ENCODE measurements around the gene HTR1D. TPM values are rescaled to one million over a fixed set of nuclear protein-coding genes. Genes with fewer than 3 reads are reported as not detected.
"Not testable (repeated sequence)": the region's sequence is repeated elsewhere in the genome, so short reads cannot be mapped to it uniquely, and the experiment has no call there.

HTR1D gene
- total RNA-seq, 3 donors from 2014 or later (not counting 1 experiment from before 2014, with no cell fraction given) = not detected

DNA sequence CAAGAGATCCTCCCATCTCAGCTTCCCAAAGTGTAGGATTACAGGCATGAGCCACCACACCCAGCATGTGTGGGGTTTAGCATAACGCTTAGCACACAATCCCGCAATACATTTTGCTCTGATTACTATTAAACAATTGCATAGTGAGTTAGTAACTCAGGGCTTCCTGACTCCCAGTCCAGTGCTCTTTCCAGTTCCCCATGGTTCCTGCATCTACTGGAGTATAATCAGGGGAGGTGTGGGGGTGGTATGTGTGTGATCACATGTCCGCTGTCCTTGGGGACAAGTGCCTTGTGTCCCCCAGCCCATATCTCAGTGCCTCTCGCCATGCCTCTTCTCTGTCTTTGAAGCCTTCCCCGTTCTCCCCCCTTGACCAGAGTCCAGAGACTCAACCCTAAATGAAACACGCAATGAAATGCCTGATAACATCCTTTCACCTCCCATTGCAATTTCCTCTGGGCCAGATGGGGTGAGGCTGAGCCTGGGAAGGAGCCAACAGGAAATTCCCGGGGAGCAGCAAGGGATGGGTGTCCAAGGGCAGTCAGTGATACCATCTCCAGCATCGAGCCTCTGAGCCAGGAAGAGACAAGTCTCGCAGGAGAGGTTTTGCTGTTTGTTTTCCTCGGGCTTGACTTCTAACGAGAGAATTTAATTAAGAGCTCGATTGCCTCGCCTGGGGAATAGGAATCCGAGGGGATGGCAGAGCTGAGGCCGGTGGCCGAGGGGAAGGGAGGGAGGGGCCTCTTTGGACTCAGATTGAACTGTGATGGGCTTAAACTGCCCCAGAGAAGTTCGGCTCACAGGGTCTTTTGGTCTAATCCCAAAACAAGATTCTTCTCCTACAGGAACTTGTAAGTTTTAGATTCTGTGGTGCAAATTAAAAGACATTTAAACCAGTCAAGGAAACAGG lies 7.7 kb upstream of the HTR1D start:
- peaks cover 20 to 21% of the 10 kb centered on the region in 2 donors for H3K27me3 Mint-ChIP-seq (ENCODE audit: low read depth in 2 of 2)
- WGBS (ENCODE audit: insufficient coverage) = 62% methylated on average over 17 of the region's 17 CpGs

DNA sequence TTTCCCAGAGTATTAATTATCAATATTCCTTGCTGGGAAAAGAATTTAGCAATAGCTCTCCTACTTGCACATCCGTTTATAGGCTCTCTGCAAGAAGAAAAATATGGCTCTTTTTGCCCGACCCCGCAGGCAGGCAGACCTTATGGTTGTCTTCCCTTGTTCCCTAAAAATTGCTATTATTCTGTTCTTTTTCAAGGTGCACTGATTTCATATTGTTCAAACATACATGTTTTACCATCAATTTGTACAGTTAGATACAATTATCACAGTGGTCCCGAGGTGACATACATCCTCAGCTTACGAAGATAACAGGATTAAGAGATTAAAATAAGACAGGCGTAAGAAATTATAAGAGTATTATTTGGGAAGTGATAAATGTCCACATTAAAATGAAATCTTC lies 6.7 kb upstream of the HTR1D start:
- H3K4me3 ChIP-seq (ENCODE audit: low read length); H3K4me1 ChIP-seq (ENCODE audit: control insufficient read depth, insufficient read depth, low read length); H3K27me3 ChIP-seq (ENCODE audit: control insufficient read depth, insufficient read depth, low read length); H3K9me3 Mint-ChIP-seq; H3K36me3 ChIP-seq (ENCODE audit: control insufficient read depth, insufficient read depth, low read length); H3K36me3 Mint-ChIP-seq; ATAC-seq; DNase-seq; intact Hi-C loops (cut with micrococcal nuclease); H3K4me3 Mint-ChIP-seq; H3K4me1 Mint-ChIP-seq; H3K27ac ChIP-seq (ENCODE audit: low read length); H3K9me3 ChIP-seq (ENCODE audit: control insufficient read depth, insufficient read depth, low read length); H3K27ac Mint-ChIP-seq: not testable (repeated sequence)
- WGBS (ENCODE audit: insufficient coverage) = 94% methylated on average over 3 of the region's 6 CpGs
- peaks cover 29% of the 10 kb centered on the region in 2 donors for H3K27me3 Mint-ChIP-seq (ENCODE audit: low read depth in 2 of 2)

More for the DNA sequence above, 7.7 kb upstream of the HTR1D start:
- TF ChIP-seq, protein P1, sequence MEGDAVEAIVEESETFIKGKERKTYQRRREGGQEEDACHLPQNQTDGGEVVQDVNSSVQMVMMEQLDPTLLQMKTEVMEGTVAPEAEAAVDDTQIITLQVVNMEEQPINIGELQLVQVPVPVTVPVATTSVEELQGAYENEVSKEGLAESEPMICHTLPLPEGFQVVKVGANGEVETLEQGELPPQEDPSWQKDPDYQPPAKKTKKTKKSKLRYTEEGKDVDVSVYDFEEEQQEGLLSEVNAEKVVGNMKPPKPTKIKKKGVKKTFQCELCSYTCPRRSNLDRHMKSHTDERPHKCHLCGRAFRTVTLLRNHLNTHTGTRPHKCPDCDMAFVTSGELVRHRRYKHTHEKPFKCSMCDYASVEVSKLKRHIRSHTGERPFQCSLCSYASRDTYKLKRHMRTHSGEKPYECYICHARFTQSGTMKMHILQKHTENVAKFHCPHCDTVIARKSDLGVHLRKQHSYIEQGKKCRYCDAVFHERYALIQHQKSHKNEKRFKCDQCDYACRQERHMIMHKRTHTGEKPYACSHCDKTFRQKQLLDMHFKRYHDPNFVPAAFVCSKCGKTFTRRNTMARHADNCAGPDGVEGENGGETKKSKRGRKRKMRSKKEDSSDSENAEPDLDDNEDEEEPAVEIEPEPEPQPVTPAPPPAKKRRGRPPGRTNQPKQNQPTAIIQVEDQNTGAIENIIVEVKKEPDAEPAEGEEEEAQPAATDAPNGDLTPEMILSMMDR (IDR thresholded peaks at IDR 0.05) = no peak
- Histone ChIP-seq H3K4me1 (ENCODE audit: control insufficient read depth, insufficient read depth, low read length) (no peaks in the 10 kb centered on the region), H3K27ac (ENCODE audit: low read length) (no peak overlapping the region), H3K4me3 (ENCODE audit: low read length) (no peak overlapping the region), H3K27me3 (ENCODE audit: control insufficient read depth, insufficient read depth, low read length) (peaks cover 3% of the 10 kb centered on the region), H3K9me3 (ENCODE audit: control insufficient read depth, insufficient read depth, low read length) (no peaks in the 10 kb centered on the region), H3K36me3 (ENCODE audit: control insufficient read depth, insufficient read depth, low read length) (no peaks in the 10 kb centered on the region)
- no peak for ATAC-seq
- Mint-ChIP-seq H3K9me3 (no peaks in the 10 kb centered on the region), H3K36me3 (no peaks in the 10 kb centered on the region), H3K4me1 (no peaks in the 10 kb centered on the region), H3K27ac (no peak overlapping the region), H3K4me3 (no peak overlapping the region)
- DNase-seq = no peak
- intact Hi-C loops (cut with micrococcal nuclease) = no loop called here

DNA sequence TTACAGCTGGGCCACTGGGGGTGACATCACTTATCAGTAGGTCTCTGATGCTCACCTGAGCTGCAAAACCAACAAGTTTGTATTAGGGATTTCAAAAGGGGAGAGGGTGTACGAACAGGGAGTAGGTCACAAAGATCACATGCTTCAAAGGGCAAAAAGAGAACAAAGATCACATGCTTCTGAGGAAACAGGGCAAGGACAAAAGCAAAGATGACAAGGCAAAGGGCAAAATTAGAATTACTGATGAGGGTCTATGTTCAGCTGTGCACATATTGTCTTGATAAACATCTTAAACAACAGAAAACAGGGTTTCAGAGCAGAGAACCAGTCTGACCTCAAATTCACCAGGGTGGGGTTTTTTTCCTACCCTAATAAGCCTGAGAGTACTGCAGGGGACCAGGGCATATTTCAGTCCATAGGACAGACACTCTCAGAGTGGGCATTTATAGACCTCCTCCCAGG lies 6.2 kb upstream of the HTR1D start:
- H3K9me3 ChIP-seq (ENCODE audit: control insufficient read depth, insufficient read depth, low read length); DNase-seq; intact Hi-C loops (cut with micrococcal nuclease); H3K27ac Mint-ChIP-seq; ATAC-seq; H3K4me1 Mint-ChIP-seq; H3K36me3 Mint-ChIP-seq; H3K27ac ChIP-seq (ENCODE audit: low read length); H3K9me3 Mint-ChIP-seq; H3K4me3 Mint-ChIP-seq; H3K27me3 ChIP-seq (ENCODE audit: control insufficient read depth, insufficient read depth, low read length); H3K4me1 ChIP-seq (ENCODE audit: control insufficient read depth, insufficient read depth, low read length); H3K36me3 ChIP-seq (ENCODE audit: control insufficient read depth, insufficient read depth, low read length); H3K4me3 ChIP-seq (ENCODE audit: low read length): not testable (repeated sequence)
- peaks cover 32 to 33% of the 10 kb centered on the region in 2 donors for H3K27me3 Mint-ChIP-seq (ENCODE audit: low read depth in 2 of 2)
- 52% methylated on average over 1 of the region's 1 CpG for WGBS (ENCODE audit: insufficient coverage)

DNA sequence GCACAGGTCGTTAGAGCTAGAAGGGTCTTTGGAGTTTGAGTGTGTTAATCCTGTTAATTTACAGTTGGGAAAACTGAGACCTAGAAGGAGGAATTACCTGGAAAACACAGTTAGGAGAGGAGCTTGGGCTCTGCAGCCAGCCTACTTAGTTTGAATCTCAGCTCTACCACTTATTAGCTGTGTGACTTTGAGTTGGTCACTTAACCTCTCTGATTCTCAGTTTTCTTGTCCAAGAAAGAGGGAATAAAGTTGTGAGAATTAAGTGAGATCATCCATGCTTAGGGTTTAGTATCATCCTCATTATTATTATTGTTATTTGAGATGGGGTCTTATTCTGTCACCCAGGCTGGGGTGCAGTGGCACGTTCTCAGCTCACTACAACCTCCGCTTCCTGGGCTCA lies 5.4 kb upstream of the HTR1D start:
- Histone ChIP-seq H3K27ac (ENCODE audit: low read length) (no peak overlapping the region), H3K4me3 (ENCODE audit: low read length) (no peak overlapping the region), H3K27me3 (ENCODE audit: control insufficient read depth, insufficient read depth, low read length) (peaks cover 3% of the 10 kb centered on the region), H3K4me1 (ENCODE audit: control insufficient read depth, insufficient read depth, low read length) (no peaks in the 10 kb centered on the region), H3K9me3 (ENCODE audit: control insufficient read depth, insufficient read depth, low read length) (no peaks in the 10 kb centered on the region), H3K36me3 (ENCODE audit: control insufficient read depth, insufficient read depth, low read length) (no peaks in the 10 kb centered on the region)
- ATAC-seq (no peak), DNase-seq (no peak)
- peaks cover 0 to 3% of the 10 kb centered on the region in 2 donors for H3K4me1 Mint-ChIP-seq
- H3K27me3 Mint-ChIP-seq (ENCODE audit: low read depth in 2 of 2) = peaks cover 36% of the 10 kb centered on the region in 2 donors
- no peak overlapping the region for H3K4me3 Mint-ChIP-seq
- no peaks in the 10 kb centered on the region for H3K36me3 Mint-ChIP-seq
- TF ChIP-seq, protein P1 (IDR thresholded peaks at IDR 0.05) = no peak
- H3K27ac Mint-ChIP-seq = no peak overlapping the region
- no peaks in the 10 kb centered on the region for H3K9me3 Mint-ChIP-seq
- WGBS (ENCODE audit: insufficient coverage) = 81% methylated on average over 3 of the region's 3 CpGs
- intact Hi-C loops (cut with micrococcal nuclease) = no loop called here
